Calu3 (cell line): ENCODE results near the gene MAP3K2. TPM values are rescaled to one million over a fixed set of nuclear protein-coding genes. Genes with fewer than 3 reads are reported as not detected.

Experiments used
- BruUV-seq: library from RNA; stranded (reverse); fragments of 400-500 nt; replicated peaks from 2 replicates; lab custom pipeline; 2021; lab: Mats Ljungman, UMichigan
- CTCF ChIA-PET: fragments of 300-600 bp; sonication (Branson Sonifier 250); formaldehyde crosslinking; loops from one replicate; lab custom pipeline; 2022; ENCODE audit warnings: antibody characterized with exemption; lab: Charles Lee
- DNase-seq: peaks from one replicate; pipeline ENCODE4 v3.0.0; 2022
- H3K27ac Mint-ChIP-seq: one replicate; pipeline ENCODE4 v1.8.0; 2022; ENCODE audit warnings: mixed read lengths; ENCODE audit not compliant: unreplicated experiment
- H3K27me3 Mint-ChIP-seq: one replicate; pipeline ENCODE4 v1.8.0; 2022; ENCODE audit warnings: mixed read lengths; ENCODE audit not compliant: unreplicated experiment
- H3K36me3 Mint-ChIP-seq: one replicate; pipeline ENCODE4 v1.8.0; 2022; ENCODE audit warnings: mild to moderate bottlenecking, moderate library complexity, mixed read lengths; ENCODE audit not compliant: insufficient read depth, unreplicated experiment
- H3K4me1 Mint-ChIP-seq: one replicate; pipeline ENCODE4 v1.8.0; 2022; ENCODE audit warnings: mild to moderate bottlenecking, low read depth, mixed read lengths; ENCODE audit not compliant: unreplicated experiment
- H3K4me3 Mint-ChIP-seq: one replicate; pipeline ENCODE4 v1.8.0; 2022; ENCODE audit warnings: mild to moderate bottlenecking, low read depth, moderate library complexity, mixed read lengths; ENCODE audit not compliant: unreplicated experiment
- H3K9me3 Mint-ChIP-seq: one replicate; pipeline ENCODE4 v1.8.0; 2022; ENCODE audit warnings: low read depth, mixed read lengths; ENCODE audit not compliant: unreplicated experiment
- CTCF ChIP-seq: fragments of 200-600 bp; IDR thresholded peaks from one replicate; pipeline ENCODE4 v1.8.0; 2022; ENCODE audit warnings: antibody characterized with exemption; ENCODE audit not compliant: unreplicated experiment
- intact Hi-C: fragments of 100-400 bp; cut with micrococcal nuclease; formaldehyde crosslinking; loops from one replicate; pipeline ENCODE4 v1.10.0; 2022; ENCODE audit not compliant: unreplicated experiment
- total RNA-seq: library from RNA; stranded (reverse); gene quantifications from 2 replicates; pipeline ENCODE4 v1.2.3, GENCODE V29; 2022

Gene MAP3K2
- total RNA-seq, 1 experiment from 2014 or later: 60.9 TPM

- H3K27ac Mint-ChIP-seq: no peak overlapping the region
- BruUV-seq: no TSS peak
Observed at GRCh38 chr2:127415593-127416505, 28.1 kb upstream of the MAP3K2 start.

GRCh38 chr2:127414638-127415592, 27.1 kb upstream of the MAP3K2 start:
- CTCF ChIA-PET: interaction anchor here (0.6 to 2.0 kb wide), 4 partner anchors 14 to 90 kb away, joined by 5 to 9 read pairs (median 5); no protein-coding TSS in a partner anchor
- BruUV-seq: no TSS peak
- H3K9me3 Mint-ChIP-seq: no peaks in the 10 kb centered on the region
- intact Hi-C loops: loop anchor here (2.0 to 5.0 kb wide), 2 partner anchors 60 to 93 kb away; no protein-coding TSS in a partner anchor
- TF ChIP-seq CTCF: no peak
- no peaks in the 10 kb centered on the region for H3K27me3 Mint-ChIP-seq
- no peak overlapping the region for H3K4me3 Mint-ChIP-seq
- peaks cover 59% of the 10 kb centered on the region for H3K4me1 Mint-ChIP-seq
- peaks cover 6% of the 10 kb centered on the region for H3K36me3 Mint-ChIP-seq
- H3K27ac Mint-ChIP-seq: no peak overlapping the region
- no peak for DNase-seq

More at GRCh38 chr2:127415593-127416505, 28.1 kb upstream of the MAP3K2 start:
- Mint-ChIP-seq H3K4me3 (peak overlapping the region; percentile 70), H3K4me1 (peaks cover 55% of the 10 kb centered on the region), H3K9me3 (no peaks in the 10 kb centered on the region), H3K36me3 (peaks cover 6% of the 10 kb centered on the region), H3K27me3 (peaks cover 4% of the 10 kb centered on the region)
- CTCF ChIA-PET: interaction anchor here (0.6 to 2.0 kb wide), 5 partner anchors 15 to 91 kb away, joined by 3 to 9 read pairs (median 5); no protein-coding TSS in a partner anchor
- intact Hi-C loops: loop anchor here (2.0 to 5.0 kb wide), 2 partner anchors 61 to 94 kb away; no protein-coding TSS in a partner anchor
- peak; percentile 86 for TF ChIP-seq CTCF
- DNase-seq: peak; percentile 91

- BruUV-seq: no TSS peak
- H3K4me3 Mint-ChIP-seq: peak overlapping the region; percentile 4
- peaks cover 6% of the 10 kb centered on the region for H3K36me3 Mint-ChIP-seq
- TF ChIP-seq CTCF: no peak
- DNase-seq: no peak
- CTCF ChIA-PET: interaction anchor here (0.9 kb wide), 1 partner anchor 52 kb away, joined by 3 read pairs; no protein-coding TSS in a partner anchor
- no peaks in the 10 kb centered on the region for H3K9me3 Mint-ChIP-seq
- intact Hi-C loops: loop anchor here (2.0 kb wide), 1 partner anchor 59 kb away; no protein-coding TSS in a partner anchor
- H3K27me3 Mint-ChIP-seq: no peaks in the 10 kb centered on the region
- peaks cover 59% of the 10 kb centered on the region for H3K4me1 Mint-ChIP-seq
- peak overlapping the region; percentile 82 for H3K27ac Mint-ChIP-seq
Observed at GRCh38 chr2:127413782-127414637, 26.2 kb upstream of the MAP3K2 start.
